HG03439 (cell line): ENCODE data around the gene DEXI.
"Not testable (repeated sequence)": the region's sequence is repeated elsewhere in the genome, so short reads cannot be mapped to it uniquely, and the experiment has no call there.

ENCODE experiments used
- ATAC-seq: cut with Tn5 transposase; IDR thresholded peaks from one replicate; pipeline ENCODE4 v1.9.1; 2021; ENCODE audit warnings: mild to moderate bottlenecking, moderate library complexity; ENCODE audit not compliant: unreplicated experiment

The DEXI gene

GRCh38 chr16:10927497-10928112 lies 14.7 kb downstream of the DEXI start:
- no peak for ATAC-seq

GRCh38 chr16:10926867-10927266 lies 15.4 kb downstream of the DEXI start:
- no peak for ATAC-seq

- no peak for ATAC-seq
These were observed 16.2 kb downstream of the DEXI start for GRCh38 chr16:10926094-10926493.

- not testable (repeated sequence) for ATAC-seq
These were observed 17.0 kb downstream of the DEXI start for GRCh38 chr16:10925285-10925684.

- ATAC-seq: no peak
These were observed 18.5 kb downstream of the DEXI start for GRCh38 chr16:10923650-10924214.

- ATAC-seq: no peak
These were observed 19.1 kb downstream of the DEXI start for GRCh38 chr16:10923146-10923649.

GRCh38 chr16:10922328-10923145 lies 19.7 kb downstream of the DEXI start:
- ATAC-seq: no peak

- no peak for ATAC-seq
These were observed 20.5 kb downstream of the DEXI start for GRCh38 chr16:10921536-10922327.

GRCh38 chr16:10920726-10921427 lies 21.4 kb downstream of the DEXI start:
- ATAC-seq: no peak

- no peak for ATAC-seq
These were observed 23.3 kb downstream of the DEXI start for GRCh38 chr16:10919003-10919351.

- ATAC-seq: no peak
These were observed 23.8 kb downstream of the DEXI start for GRCh38 chr16:10918294-10919002.

- ATAC-seq: no peak
These were observed 25.7 kb downstream of the DEXI start for GRCh38 chr16:10916534-10916933.

- no peak for ATAC-seq
These were observed 31.0 kb downstream of the DEXI start for GRCh38 chr16:10911267-10911666.

- no peak for ATAC-seq
These were observed 34.6 kb downstream of the DEXI start for GRCh38 chr16:10907757-10908045.

- no peak for ATAC-seq
These were observed 35.1 kb downstream of the DEXI start for GRCh38 chr16:10906914-10907756.

GRCh38 chr16:10906482-10906881 lies 35.8 kb downstream of the DEXI start:
- no peak for ATAC-seq

- no peak for ATAC-seq
These were observed 39.3 kb downstream of the DEXI start for GRCh38 chr16:10902999-10903398.

GRCh38 chr16:10897134-10897533 lies 45.1 kb downstream of the DEXI start:
- no peak for ATAC-seq

GRCh38 chr16:10896723-10897122 lies 45.5 kb downstream of the DEXI start:
- ATAC-seq: no peak
